K562 (cell line): Measurements from ENCODE around the gene LMNB1. TPM values are rescaled to one million over a fixed set of nuclear protein-coding genes. Genes with fewer than 3 reads are reported as not detected.

ENCODE experiments used
- ATAC-seq: fragments of 200-7000 bp; cut with Tn5 transposase; 3 replicates; pipeline ENCODE4 v1.9.1; 2020; ENCODE audit warnings: moderate library complexity
- BruUV-seq: library from RNA; stranded (reverse); fragments of 400-500 nt; replicated peaks from 2 replicates; lab custom pipeline; 2021; lab: Mats Ljungman, UMichigan
- CTCF ChIA-PET: fragments of 300-600 bp; formaldehyde crosslinking; extraction: SDS; loops from one replicate; lab custom pipeline; 2021; ENCODE audit warnings: low intra/inter-chr PET ratio; lab: Yijun Ruan, JAX
- POLR2A ChIA-PET: fragments of 300-600, 350-650 bp; sonication (Branson Sonifier 250); formaldehyde crosslinking; extraction: SDS; loops from one replicate; lab custom pipeline; 2021; ENCODE audit warnings: antibody characterized with exemption, inconsistent platforms; lab: Yijun Ruan, JAX
- DNase-seq, 4 experiments: peaks; one replicate each; pipeline versions ENCODE4 v3.0.0 to v3.0.0-alpha.2; 2011 to 2018; ENCODE audit warnings: low spot score in 3 of 4, mixed read lengths in 3 of 4; ENCODE audit errors: extremely low read depth in 1 of 4
- FAIRE-seq: peaks from 2 replicates; lab custom pipeline; 2011; peaks lifted over from hg19 to GRCh38; lab: Jason Lieb, UNC
- H2AFZ ChIP-seq: 2 replicates; pipeline ENCODE4 v1.6.0; 2011; ENCODE audit warnings: low read depth, low read length, control low read depth, inconsistent platforms
- H3K27ac ChIP-seq: fragments of 200-600 bp; 3 replicates; pipeline ENCODE4 v1.8.0; 2011; ENCODE audit warnings: low read depth, mild to moderate bottlenecking, control low read depth, inconsistent platforms, low read length, moderate library complexity, mixed read lengths; ENCODE audit errors: extremely low read depth
- H3K27me3 ChIP-seq, 2 experiments: fragments of 300-600 bp in 1 of 2; 2 replicates in 1 of 2; 3 replicates in 1 of 2; pipeline versions ENCODE4 v1.6.0 to v1.8.0; 2011; ENCODE audit warnings: inconsistent platforms in 2 of 2, low read length in 2 of 2, mild to moderate bottlenecking in 1 of 2, mixed read lengths in 1 of 2, moderate library complexity in 1 of 2; ENCODE audit not compliant: control insufficient read depth in 2 of 2, insufficient read depth in 2 of 2
- H3K36me3 ChIP-seq: fragments of 300-600 bp; 3 replicates; pipeline ENCODE4 v1.8.0; 2011; ENCODE audit warnings: mild to moderate bottlenecking, low read length, inconsistent platforms; ENCODE audit not compliant: control insufficient read depth, insufficient read depth
- H3K4me1 ChIP-seq, 2 experiments: fragments of 200-600 bp in 1 of 2; replicated peaks in 1 of 2; 2 replicates in 1 of 2; 3 replicates in 1 of 2; pipeline versions ENCODE4 v1.5.1 to v1.8.0; 2011; ENCODE audit warnings: inconsistent platforms in 2 of 2, low read length in 2 of 2, mild to moderate bottlenecking in 1 of 2, mixed read lengths in 1 of 2, moderate library complexity in 1 of 2; ENCODE audit not compliant: control insufficient read depth in 2 of 2, insufficient read depth in 2 of 2
- H3K4me2 ChIP-seq: 2 replicates; pipeline ENCODE4 v1.6.1; 2011; ENCODE audit warnings: low read length, control low read depth, inconsistent platforms, mixed read lengths; ENCODE audit not compliant: insufficient read depth
- H3K4me3 ChIP-seq: fragments of 200-600 bp; sonication (generic), shearing (Covaris generic); 2 replicates; pipeline ENCODE4 v1.5.1; 2016; ENCODE audit warnings: control low read depth, inconsistent platforms
- H3K79me2 ChIP-seq: fragments of 200-600 bp; 3 replicates; pipeline ENCODE4 v1.8.0; 2011; ENCODE audit warnings: low read length, inconsistent platforms; ENCODE audit not compliant: control insufficient read depth, insufficient read depth
- H3K9ac ChIP-seq, 2 experiments: 2 replicates each; pipeline versions ENCODE4 v1.6.0 to v1.6.1; 2011; ENCODE audit warnings: low read depth in 2 of 2, low read length in 2 of 2, control low read depth in 1 of 2, inconsistent platforms in 1 of 2, mild to moderate bottlenecking in 1 of 2, mixed read lengths in 1 of 2; ENCODE audit not compliant: insufficient read depth in 1 of 2
- H3K9me1 ChIP-seq: one replicate; pipeline ENCODE4 v1.6.0; 2011; ENCODE audit warnings: inconsistent platforms, mild to moderate bottlenecking, low read length, moderate library complexity; ENCODE audit not compliant: control insufficient read depth, insufficient read depth
- H3K9me3 ChIP-seq: replicated peaks from 2 replicates; pipeline ENCODE4 v1.5.1; 2011; ENCODE audit warnings: low read depth, low read length, inconsistent platforms; ENCODE audit not compliant: control insufficient read depth, insufficient read depth
- H4K20me1 ChIP-seq: replicated peaks from 2 replicates; pipeline ENCODE4 v1.6.1; 2011; ENCODE audit warnings: low read length, inconsistent platforms, mixed read lengths; ENCODE audit not compliant: control insufficient read depth, insufficient read depth
- CBX2 ChIP-seq: fragments of 200-600 bp; sonication (generic); IDR thresholded peaks from one replicate; pipeline ENCODE4 v1.6.1; 2012; ENCODE audit warnings: mild to moderate bottlenecking, low read length, inconsistent platforms; ENCODE audit not compliant: insufficient read depth, poor library complexity, severe bottlenecking
- FOXA3 ChIP-seq, 2 experiments: fragments of 450-650 bp in 1 of 2; sonication (generic) in 1 of 2; formaldehyde crosslinking; IDR thresholded peaks in 1 of 2; conservative IDR thresholded peaks in 1 of 2; 2 replicates each; pipeline versions ENCODE4 v1.4.0 to v1.8.0; 2020 to 2022; ENCODE audit warnings: mild to moderate bottlenecking in 2 of 2, missing genetic modification reagents in 1 of 2
- FOXP4 ChIP-seq: sonication (generic); formaldehyde crosslinking; IDR thresholded peaks from 2 replicates; pipeline ENCODE4 v1.8.0; 2022; ENCODE audit warnings: mild to moderate bottlenecking, missing genetic modification reagents, borderline replicate concordance
- KDM4B ChIP-seq, 2 experiments: fragments of 450-650 bp in 1 of 2; sonication (generic) in 1 of 2; IDR thresholded peaks; 2 replicates each; pipeline ENCODE4 v1.6.1; 2016 to 2017; ENCODE audit warnings: borderline replicate concordance in 2 of 2, antibody characterized with exemption in 1 of 2, low read depth in 1 of 2, mild to moderate bottlenecking in 1 of 2
- KDM5B ChIP-seq: fragments of 200-600 bp; sonication (generic); IDR thresholded peaks from 2 replicates; pipeline ENCODE4 v1.6.1; 2012; ENCODE audit warnings: low read depth, mild to moderate bottlenecking, moderate library complexity, low read length, control low read depth, inconsistent platforms; ENCODE audit not compliant: insufficient replicate concordance
- MYC ChIP-seq, 2 experiments: fragments of 250-450 bp in 1 of 2; sonication (Bioruptor Pico) in 1 of 2; IDR thresholded peaks; 2 replicates each; pipeline versions ENCODE4 v1.5.1 to v1.6.1; 2012 to 2021; ENCODE audit warnings: low read depth in 2 of 2, borderline replicate concordance in 1 of 2, improper control_type of control experiment in 1 of 2, low read length in 1 of 2, mild to moderate bottlenecking in 1 of 2, moderate library complexity in 1 of 2
- NFXL1 ChIP-seq: fragments of 450-650 bp; formaldehyde crosslinking; IDR thresholded peaks from 2 replicates; pipeline ENCODE4 v1.4.0; 2021; ENCODE audit warnings: mild to moderate bottlenecking
- POLR2AphosphoS2 ChIP-seq: IDR thresholded peaks from 2 replicates; pipeline ENCODE4 v1.6.1; 2012; ENCODE audit warnings: low read length, improper control_type of control experiment
- SMAD4 ChIP-seq: fragments of 250-450 bp; sonication (Bioruptor Pico); conservative IDR thresholded peaks from 2 replicates; pipeline ENCODE4 v1.8.0; 2021; ENCODE audit warnings: inconsistent platforms, mild to moderate bottlenecking, moderate library complexity
- TEAD4 ChIP-seq, 2 experiments: sonication (generic) in 1 of 2; formaldehyde crosslinking in 1 of 2; IDR thresholded peaks; 2 replicates each; pipeline versions ENCODE4 v1.6.1 to v1.8.0; 2012 to 2022; ENCODE audit warnings: borderline replicate concordance in 1 of 2, inconsistent platforms in 1 of 2, low read length in 1 of 2, mild to moderate bottlenecking in 1 of 2, missing genetic modification reagents in 1 of 2
- VEZF1 ChIP-seq: fragments of 200-800 bp; sonication (Bioruptor generic); IDR thresholded peaks from 2 replicates; pipeline ENCODE4 v1.6.1; 2017; ENCODE audit warnings: missing genetic modification characterization, missing compliant biosample characterization
- ZBED1 ChIP-seq: IDR thresholded peaks from 2 replicates; pipeline ENCODE4 v1.6.1; 2014
- ZNF324 ChIP-seq: fragments of 250-450 bp; sonication (Bioruptor Pico); IDR thresholded peaks from 2 replicates; pipeline ENCODE4 v1.4.0; 2020; ENCODE audit warnings: mild to moderate bottlenecking
- ZNF384 ChIP-seq: IDR thresholded peaks from 2 replicates; pipeline ENCODE4 v1.6.1; 2012; ENCODE audit warnings: low read depth, low read length, improper control_type of control experiment
- WGBS: fragments of 100-300 bp; shearing (Covaris generic); methylation state at CpG from one replicate; pipeline ENCODE4 v1.1.6; 2016; ENCODE audit warnings: low coverage, mixed read lengths; ENCODE audit not compliant: insufficient coverage; ENCODE audit errors: missing lambda C conversion rate; 5-methylcytosine and 5-hydroxymethylcytosine counted together
- in situ Hi-C: fragments of 300-500 bp; cut with MboI; formaldehyde crosslinking; loops from 4 replicates; pipeline ENCODE4 v1.15.0; 2018; ENCODE audit warnings: inconsistent platforms, mixed read lengths
- intact Hi-C: fragments of 100-400 bp; cut with micrococcal nuclease; formaldehyde crosslinking; loops from 2 replicates; pipeline ENCODE4 v1.14.2; 2022
- polyA plus RNA-seq, 8 experiments: library from polyadenylated mRNA; depleted of rRNA in 4 of 8; stranded (reverse) in 5 of 8; unstranded in 3 of 8; fragments of >200 nt; fragmentation: Nextera tagmentation in 2 of 8; fragmentation: Illumina TruSeq in 1 of 8; extraction: Ambion mirVana in 2 of 8; extraction: Trizol in 1 of 8; gene quantifications; 2 replicates each; pipeline versions ENCODE4 v1.2.1 to v1.2.3, GENCODE V29; 2011 to 2014; ENCODE audit warnings: inconsistent platforms in 1 of 8, missing spikeins in 1 of 8
- total RNA-seq, 7 experiments: library from RNA; depleted of rRNA in 6 of 7; stranded (reverse); fragments of >200 nt in 6 of 7; fragmentation: Illumina TruSeq in 2 of 7; extraction: Trizol in 2 of 7; gene quantifications; 2 replicates each; pipeline versions ENCODE4 v1.2.1 to v1.2.3, GENCODE V29; 2011 to 2021; ENCODE audit warnings: low replicate concordance in 1 of 7
- TF ChIP-seq, protein P1 (sequence below): fragments of 450-650 bp; conservative IDR thresholded peaks from 2 replicates; pipeline ENCODE4 v1.6.1; 2016; ENCODE audit warnings: missing genetic modification characterization, low read depth, mild to moderate bottlenecking, missing compliant biosample characterization, moderate library complexity

LMNB1 gene
- total and polyA plus RNA-seq, 9 of the 15 experiments (the other 6 are each of a cell fraction or from before 2014, with no cell fraction given), result 2.8 to 190 (median 131) TPM

- no TSS peak for BruUV-seq
- Histone ChIP-seq H3K4me3 (no peak overlapping the region), H2AFZ (no peak overlapping the region), H3K36me3 (no peaks in the 10 kb centered on the region; the same call in 2 of the 3 replicates), H3K9me1 (no peaks in the 10 kb centered on the region), H3K4me1 (peaks cover 8 to 53% of the 10 kb centered on the region in 2 experiments), H3K4me2 (peak overlapping the region; percentile 37), H3K9me3 (no peaks in the 10 kb centered on the region), H3K79me2 (peaks cover 6% of the 10 kb centered on the region; the same call in 1 of the 3 replicates), H3K27me3 (no peaks in the 10 kb centered on the region), H3K27ac (peak overlapping the region; percentile 73; the same call in 2 of the 3 replicates), H4K20me1 (no peaks in the 10 kb centered on the region; the same call in 1 of the 2 replicates), H3K9ac (peak overlapping the region in 1 of 2 experiments; percentile 42; a peak in 1 of 4 replicates)
- peak in 2 of 4 experiments; percentile 38 to 63 for DNase-seq
- intact Hi-C loops (loop anchor here (2.0 to 5.0 kb wide), 2 partner anchors 89 to 149 kb away; partner anchors contain the start of gene MARCHF3), in situ Hi-C loops (no loop called here)
- ChIA-PET CTCF (no interaction called here), POLR2A (interaction anchor here (0.7 to 1.7 kb wide), 5 partner anchors 16 to 146 kb away, joined by 3 to 5 read pairs (median 4); no protein-coding TSS in a partner anchor)
- WGBS, result 0% methylated on average over 2 of the region's 2 CpGs
- no peak for FAIRE-seq
- peak; percentile 81 for ATAC-seq
- peak; percentile 42; the same call in 1 of the 2 replicates for TF ChIP-seq ZNF384
- no peak for TF ChIP-seq KDM4B (IDR thresholded peaks at IDR 0.05; ENCODE audit: borderline replicate concordance in 2 of 2, low read depth in 1 of 2)
- no peak for TF ChIP-seq MYC (IDR thresholded peaks at IDR 0.05; ENCODE audit: low read depth, low read length)
- no peak for TF ChIP-seq MYC (CRISPR knock-in tag; IDR thresholded peaks at IDR 0.05; ENCODE audit: borderline replicate concordance, low read depth)
- no peak for TF ChIP-seq KDM5B
- TF ChIP-seq NFXL1 (CRISPR knock-in tag), result no peak
- TF ChIP-seq ZBED1, result no peak
- peak; percentile 93 to 95 for TF ChIP-seq FOXA3 (CRISPR knock-in tag; conservative IDR thresholded peaks at IDR 0.05 in 1 of 2, IDR thresholded peaks at IDR 0.05 in 1 of 2)
- no peak for TF ChIP-seq VEZF1 (CRISPR knock-in tag)
- no peak for TF ChIP-seq ZNF324
- no peak for TF ChIP-seq CBX2
- no peak for TF ChIP-seq SMAD4 (CRISPR knock-in tag)
- no peak for TF ChIP-seq POLR2AphosphoS2
- TF ChIP-seq, protein P1, sequence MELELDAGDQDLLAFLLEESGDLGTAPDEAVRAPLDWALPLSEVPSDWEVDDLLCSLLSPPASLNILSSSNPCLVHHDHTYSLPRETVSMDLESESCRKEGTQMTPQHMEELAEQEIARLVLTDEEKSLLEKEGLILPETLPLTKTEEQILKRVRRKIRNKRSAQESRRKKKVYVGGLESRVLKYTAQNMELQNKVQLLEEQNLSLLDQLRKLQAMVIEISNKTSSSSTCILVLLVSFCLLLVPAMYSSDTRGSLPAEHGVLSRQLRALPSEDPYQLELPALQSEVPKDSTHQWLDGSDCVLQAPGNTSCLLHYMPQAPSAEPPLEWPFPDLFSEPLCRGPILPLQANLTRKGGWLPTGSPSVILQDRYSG (tag), result no peak
- 0 out of 2 replicates have a peak, but pooled peaks have one; percentile 33 for TF ChIP-seq TEAD4 (IDR thresholded peaks at IDR 0.05; ENCODE audit: low read length)
- no peak for TF ChIP-seq TEAD4 (CRISPR knock-in tag; IDR thresholded peaks at IDR 0.05; ENCODE audit: borderline replicate concordance)
- TF ChIP-seq FOXP4 (CRISPR knock-in tag), result no peak
Observed at GRCh38 chr5:126883564-126884245, 106.8 kb downstream of the LMNB1 start.
